Measurements from ENCODE around the gene ABCA12. TPM values are rescaled to one million over a fixed set of nuclear protein-coding genes. Genes with fewer than 3 reads are reported as not detected.

ABCA12 gene
- total RNA-seq, 1 donor from 2014 or later, result 7.7 TPM

- Histone ChIP-seq H3K27me3 (ENCODE audit: control insufficient read depth, insufficient read depth, low read length) (no peaks in the 10 kb centered on the region), H3K36me3 (ENCODE audit: control insufficient read depth, insufficient read depth, low read length) (no peaks in the 10 kb centered on the region), H3K4me3 (ENCODE audit: low read depth, low read length) (no peak overlapping the region)
- no peak for TF ChIP-seq CTCF (IDR thresholded peaks at IDR 0.05; ENCODE audit: insufficient read depth, low read length, poor library complexity, severe bottlenecking)
- DNase-seq (ENCODE audit: low read depth), result no peak
Measured at GRCh38 chr2:214934006-214934405, 204.4 kb downstream of the ABCA12 start.

DNA sequence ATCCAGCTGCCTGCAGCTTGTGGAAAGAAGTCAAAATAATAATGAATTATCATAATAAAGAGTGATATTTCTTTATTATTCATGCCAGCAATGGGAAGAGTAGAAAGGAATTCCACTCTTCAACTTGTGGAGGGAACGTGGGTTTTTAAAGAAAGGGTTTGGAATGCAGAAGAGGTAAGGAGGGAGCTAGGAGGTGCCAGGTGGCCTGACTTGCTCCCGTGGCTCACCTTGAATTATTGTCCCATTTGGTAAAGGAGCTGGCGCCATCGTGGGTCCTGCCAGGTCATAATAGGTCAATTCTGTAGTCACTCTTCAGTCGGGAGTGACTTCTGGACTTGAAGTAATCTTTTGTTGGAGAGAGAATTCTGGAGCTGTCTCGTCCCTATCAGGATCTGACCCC lies 233.8 kb downstream of the ABCA12 start:
- no peaks in the 10 kb centered on the region for H3K36me3 ChIP-seq (ENCODE audit: control insufficient read depth, insufficient read depth, low read length)
- H3K4me3 ChIP-seq (ENCODE audit: low read depth, low read length), result no peak overlapping the region
- no peak for DNase-seq (ENCODE audit: low read depth)
- no peak for TF ChIP-seq CTCF (IDR thresholded peaks at IDR 0.05; ENCODE audit: insufficient read depth, low read length, poor library complexity, severe bottlenecking)
- H3K27me3 ChIP-seq (ENCODE audit: control insufficient read depth, insufficient read depth, low read length), result no peaks in the 10 kb centered on the region

DNA sequence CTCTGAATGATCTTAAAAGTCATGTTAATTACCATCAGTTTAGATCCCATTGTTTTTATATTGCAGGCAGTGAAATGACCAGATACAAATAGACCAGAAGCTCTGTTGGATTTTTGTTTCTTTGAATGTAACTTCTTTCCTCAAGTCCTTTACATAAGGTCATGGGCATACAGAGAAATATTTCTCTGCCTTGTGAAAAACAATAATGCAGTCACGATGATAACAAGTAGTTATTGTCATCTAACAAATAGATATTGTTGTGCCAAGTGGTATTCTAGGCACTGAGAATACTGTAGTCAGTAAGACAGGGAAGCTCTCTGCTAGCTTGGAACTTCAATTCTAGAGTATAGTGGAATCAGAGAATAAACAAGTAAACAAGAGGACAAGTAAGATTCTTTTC lies 234.2 kb downstream of the ABCA12 start:
- Histone ChIP-seq H3K36me3 (ENCODE audit: control insufficient read depth, insufficient read depth, low read length) (no peaks in the 10 kb centered on the region), H3K4me3 (ENCODE audit: low read depth, low read length) (no peak overlapping the region), H3K27me3 (ENCODE audit: control insufficient read depth, insufficient read depth, low read length) (no peaks in the 10 kb centered on the region)
- no peak for TF ChIP-seq CTCF (IDR thresholded peaks at IDR 0.05; ENCODE audit: insufficient read depth, low read length, poor library complexity, severe bottlenecking)
- no peak for DNase-seq (ENCODE audit: low read depth)

DNA sequence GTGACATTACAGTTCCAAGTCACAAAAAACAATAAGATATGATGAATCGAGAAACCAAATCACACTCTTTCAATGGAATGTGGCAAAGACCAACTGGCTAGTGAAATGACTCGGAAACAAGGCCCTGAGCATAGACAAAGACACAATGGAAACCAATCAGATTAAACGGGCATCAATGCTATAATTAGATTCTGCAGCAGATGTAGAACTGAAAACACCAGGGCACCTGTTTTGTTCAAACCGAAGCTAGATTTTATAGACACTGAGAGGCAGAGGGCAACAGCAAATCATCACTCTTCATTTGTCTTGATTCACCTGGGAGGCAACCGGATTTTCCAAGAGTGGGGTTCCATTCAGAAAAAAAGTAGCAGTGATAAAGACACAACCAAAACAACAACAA lies 236.1 kb downstream of the ABCA12 start:
- H3K27me3 ChIP-seq (ENCODE audit: control insufficient read depth, insufficient read depth, low read length), result no peaks in the 10 kb centered on the region
- H3K36me3 ChIP-seq (ENCODE audit: control insufficient read depth, insufficient read depth, low read length), result no peaks in the 10 kb centered on the region
- no peak for TF ChIP-seq CTCF (IDR thresholded peaks at IDR 0.05; ENCODE audit: insufficient read depth, low read length, poor library complexity, severe bottlenecking)
- no peak for DNase-seq (ENCODE audit: low read depth)
- H3K4me3 ChIP-seq (ENCODE audit: low read depth, low read length), result no peak overlapping the region

DNA sequence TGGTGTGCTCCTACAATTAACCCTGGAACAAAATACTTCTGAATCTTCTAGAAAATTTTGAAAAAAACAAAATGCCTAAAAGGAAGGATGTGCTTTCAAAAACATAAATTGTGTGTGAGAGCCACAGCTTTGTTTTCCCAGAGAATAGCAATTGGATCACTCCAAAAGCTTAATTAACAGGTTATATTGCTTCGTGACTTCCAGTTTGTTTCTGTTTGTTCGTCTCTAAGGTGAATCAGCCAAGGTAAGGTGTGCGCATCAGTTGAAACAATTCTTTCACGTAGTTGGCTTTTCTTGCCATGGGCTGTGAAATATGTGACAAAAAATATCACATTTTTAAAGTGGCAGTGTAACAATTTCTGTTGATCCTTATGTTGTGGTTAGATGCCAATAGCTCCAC lies 238.7 kb downstream of the ABCA12 start:
- Histone ChIP-seq H3K4me3 (ENCODE audit: low read depth, low read length) (no peak overlapping the region), H3K36me3 (ENCODE audit: control insufficient read depth, insufficient read depth, low read length) (no peaks in the 10 kb centered on the region), H3K27me3 (ENCODE audit: control insufficient read depth, insufficient read depth, low read length) (no peaks in the 10 kb centered on the region)
- no peak for DNase-seq (ENCODE audit: low read depth)
- no peak for TF ChIP-seq CTCF (IDR thresholded peaks at IDR 0.05; ENCODE audit: insufficient read depth, low read length, poor library complexity, severe bottlenecking)

DNA sequence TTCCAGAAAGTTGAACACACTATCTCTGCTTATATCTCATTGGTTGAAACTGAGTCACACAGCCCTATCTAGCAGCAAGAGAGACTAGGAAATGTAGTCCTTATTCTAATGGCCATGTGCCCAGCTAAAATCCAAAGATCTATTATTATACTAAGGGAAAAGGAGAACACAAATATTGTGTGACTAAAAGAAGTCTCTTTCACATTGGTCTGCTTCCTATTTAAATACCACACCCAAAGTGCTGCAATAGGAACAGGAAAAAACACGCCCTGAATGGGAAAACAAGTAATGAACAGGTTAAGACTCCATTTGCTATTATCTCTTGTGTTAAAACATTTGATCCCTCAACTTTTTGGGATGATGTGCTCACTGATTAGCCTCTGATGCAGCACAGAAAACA lies 242.2 kb downstream of the ABCA12 start:
- no peak for DNase-seq (ENCODE audit: low read depth)
- no peak for TF ChIP-seq CTCF (IDR thresholded peaks at IDR 0.05; ENCODE audit: insufficient read depth, low read length, poor library complexity, severe bottlenecking)
- H3K27me3 ChIP-seq (ENCODE audit: control insufficient read depth, insufficient read depth, low read length), result no peaks in the 10 kb centered on the region
- no peak overlapping the region for H3K4me3 ChIP-seq (ENCODE audit: low read depth, low read length)
- H3K36me3 ChIP-seq (ENCODE audit: control insufficient read depth, insufficient read depth, low read length), result no peaks in the 10 kb centered on the region

All from kidney epithelial cell (primary cell).